Lower leg skin (tissue), 3 donors: ENCODE measurements around the gene KCNQ4.

Experiments used
- POLR2A ChIP-seq, 2 donors: fragments of 450-650 bp; IDR thresholded peaks; one replicate each; pipeline ENCODE4 v1.6.1; 2016 to 2017; ENCODE audit warnings: antibody characterized with exemption in 2 of 2, mild to moderate bottlenecking in 1 of 2, moderate library complexity in 1 of 2
- TF ChIP-seq, protein P1 (sequence below), 3 donors: fragments of 450-650 bp; IDR thresholded peaks; one replicate each; pipeline ENCODE4 v1.5.1; 2016; ENCODE audit warnings: antibody characterized with exemption in 3 of 3, mild to moderate bottlenecking in 3 of 3, moderate library complexity in 2 of 3

DNA sequence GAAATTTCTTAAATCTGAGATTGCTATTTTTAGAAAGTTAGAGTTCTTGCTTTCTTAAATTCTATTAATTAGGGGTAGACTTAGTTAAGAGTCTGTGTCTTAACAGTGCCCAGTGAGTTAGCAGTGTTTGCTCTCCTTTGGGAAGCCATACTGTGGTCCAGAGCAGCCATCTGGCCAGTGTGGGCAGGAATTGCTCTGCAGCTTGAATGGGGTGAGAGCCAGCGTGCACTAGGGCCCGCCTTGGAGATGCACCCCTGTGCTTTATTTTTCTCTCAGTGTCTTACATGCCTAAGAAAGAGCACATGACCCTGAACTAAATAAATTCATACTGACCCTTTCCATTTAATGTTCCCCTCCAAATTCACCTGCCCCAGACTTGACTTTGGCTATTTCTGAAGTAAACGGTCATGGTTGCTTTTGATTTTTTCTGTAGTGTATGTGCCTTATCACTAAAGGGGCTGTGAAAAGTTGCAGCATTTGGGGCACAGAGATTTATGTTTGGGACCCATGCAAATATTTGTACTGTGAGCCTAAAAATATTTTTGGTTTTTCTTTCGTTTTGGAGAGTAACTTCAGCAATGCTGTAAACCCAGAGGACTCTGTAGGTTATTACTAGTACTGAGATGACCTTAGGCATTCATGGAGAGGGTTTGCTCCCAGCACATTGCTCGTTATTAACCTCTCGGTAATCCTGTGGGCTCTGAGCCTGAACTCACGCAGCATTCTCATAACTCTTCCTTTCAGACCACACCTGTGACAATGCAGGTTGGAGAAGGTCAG, 21.3 kb upstream of the KCNQ4 start:
- TF ChIP-seq, protein P1, sequence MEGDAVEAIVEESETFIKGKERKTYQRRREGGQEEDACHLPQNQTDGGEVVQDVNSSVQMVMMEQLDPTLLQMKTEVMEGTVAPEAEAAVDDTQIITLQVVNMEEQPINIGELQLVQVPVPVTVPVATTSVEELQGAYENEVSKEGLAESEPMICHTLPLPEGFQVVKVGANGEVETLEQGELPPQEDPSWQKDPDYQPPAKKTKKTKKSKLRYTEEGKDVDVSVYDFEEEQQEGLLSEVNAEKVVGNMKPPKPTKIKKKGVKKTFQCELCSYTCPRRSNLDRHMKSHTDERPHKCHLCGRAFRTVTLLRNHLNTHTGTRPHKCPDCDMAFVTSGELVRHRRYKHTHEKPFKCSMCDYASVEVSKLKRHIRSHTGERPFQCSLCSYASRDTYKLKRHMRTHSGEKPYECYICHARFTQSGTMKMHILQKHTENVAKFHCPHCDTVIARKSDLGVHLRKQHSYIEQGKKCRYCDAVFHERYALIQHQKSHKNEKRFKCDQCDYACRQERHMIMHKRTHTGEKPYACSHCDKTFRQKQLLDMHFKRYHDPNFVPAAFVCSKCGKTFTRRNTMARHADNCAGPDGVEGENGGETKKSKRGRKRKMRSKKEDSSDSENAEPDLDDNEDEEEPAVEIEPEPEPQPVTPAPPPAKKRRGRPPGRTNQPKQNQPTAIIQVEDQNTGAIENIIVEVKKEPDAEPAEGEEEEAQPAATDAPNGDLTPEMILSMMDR (IDR thresholded peaks at IDR 0.05): no peak
- TF ChIP-seq POLR2A (IDR thresholded peaks at IDR 0.05): no peak
